Fibroblast of skin of left quadriceps (primary cell): ENCODE data around the gene TMEM117.

Experiments
- DNase-seq, 2 experiments: peaks; one replicate each; pipeline ENCODE4 v3.0.0-alpha.2; 2013; ENCODE audit warnings: low read depth in 2 of 2

Gene TMEM117

GRCh38 chr12:44295958-44296623 lies 460.2 kb downstream of the TMEM117 start:
- DNase-seq, result no peak

GRCh38 chr12:44296624-44297197 lies 460.8 kb downstream of the TMEM117 start:
- DNase-seq, result no peak

- no peak for DNase-seq
Measured at GRCh38 chr12:44299524-44299923, 463.6 kb downstream of the TMEM117 start.

GRCh38 chr12:44307506-44308168 lies 471.8 kb downstream of the TMEM117 start:
- DNase-seq, result no peak

- DNase-seq, result no peak
Measured at GRCh38 chr12:44313188-44313587, 477.3 kb downstream of the TMEM117 start.

GRCh38 chr12:44314007-44314500 lies 478.2 kb downstream of the TMEM117 start:
- DNase-seq, result no peak

GRCh38 chr12:44317651-44318126 lies 481.8 kb downstream of the TMEM117 start:
- DNase-seq, result no peak

GRCh38 chr12:44331269-44331668 lies 495.4 kb downstream of the TMEM117 start:
- no peak for DNase-seq

GRCh38 chr12:44334347-44334746 lies 498.5 kb downstream of the TMEM117 start:
- no peak for DNase-seq

- no peak for DNase-seq
Measured at GRCh38 chr12:44335030-44335429, 499.1 kb downstream of the TMEM117 start.

GRCh38 chr12:44336577-44336976 lies 500.7 kb downstream of the TMEM117 start:
- no peak for DNase-seq

- no peak for DNase-seq
Measured at GRCh38 chr12:44342371-44342770, 506.5 kb downstream of the TMEM117 start.

- no peak for DNase-seq
Measured at GRCh38 chr12:44347145-44347544, 511.3 kb downstream of the TMEM117 start.

GRCh38 chr12:44357494-44357893 lies 521.6 kb downstream of the TMEM117 start:
- DNase-seq, result no peak

- DNase-seq, result no peak
Measured at GRCh38 chr12:44358636-44359035, 522.8 kb downstream of the TMEM117 start.

- no peak for DNase-seq
Measured at GRCh38 chr12:44362947-44363346, 527.1 kb downstream of the TMEM117 start.

- no peak for DNase-seq
Measured at GRCh38 chr12:44367136-44367535, 531.3 kb downstream of the TMEM117 start.

- no peak for DNase-seq
Measured at GRCh38 chr12:44367916-44368315, 532.0 kb downstream of the TMEM117 start.

GRCh38 chr12:44369998-44370397 lies 534.1 kb downstream of the TMEM117 start:
- DNase-seq, result no peak

GRCh38 chr12:44370982-44371381 lies 535.1 kb downstream of the TMEM117 start:
- no peak for DNase-seq

GRCh38 chr12:44372259-44372658 lies 536.4 kb downstream of the TMEM117 start:
- peak in 1 of 2 experiments; percentile 4 for DNase-seq

- no peak for DNase-seq
Measured at GRCh38 chr12:44375694-44376093, 539.8 kb downstream of the TMEM117 start.
